WTC11 (cell line): ENCODE measurements around the gene UBALD1. TPM values are rescaled to one million over a fixed set of nuclear protein-coding genes. Genes with fewer than 3 reads are reported as not detected.

Experiments
- ARID4B ChIP-seq: sonication (generic); formaldehyde crosslinking; IDR thresholded peaks from 2 replicates; pipeline ENCODE4 v1.8.0; 2023; ENCODE audit warnings: missing genetic modification reagents, mild to moderate bottlenecking, borderline replicate concordance
- ATF3 ChIP-seq: sonication (generic); formaldehyde crosslinking; conservative IDR thresholded peaks from 2 replicates; pipeline ENCODE4 v1.8.1; 2022; ENCODE audit warnings: mild to moderate bottlenecking, missing genetic modification reagents
- EMX1 ChIP-seq: fragments of 250-450 bp; sonication (Bioruptor Pico); IDR thresholded peaks from 2 replicates; pipeline ENCODE4 v1.8.0; 2021; ENCODE audit warnings: mild to moderate bottlenecking
- ERG ChIP-seq: fragments of 250-450 bp; sonication (Bioruptor Pico); IDR thresholded peaks from 2 replicates; pipeline ENCODE4 v1.8.0; 2021; ENCODE audit warnings: mild to moderate bottlenecking
- FOXJ3 ChIP-seq: sonication (generic); formaldehyde crosslinking; IDR thresholded peaks from 2 replicates; pipeline ENCODE4 v1.9.0; 2021; ENCODE audit warnings: missing genetic modification reagents, mild to moderate bottlenecking, borderline replicate concordance
- FOXK1 ChIP-seq: sonication (generic); formaldehyde crosslinking; IDR thresholded peaks from 2 replicates; pipeline ENCODE4 v1.8.0; 2022; ENCODE audit warnings: mild to moderate bottlenecking, moderate library complexity, missing genetic modification reagents
- GABPB1 ChIP-seq: sonication (generic); formaldehyde crosslinking; IDR thresholded peaks from 2 replicates; pipeline ENCODE4 v1.8.1; 2023; ENCODE audit warnings: mild to moderate bottlenecking, missing genetic modification reagents
- GTF2I ChIP-seq: fragments of 250-450 bp; sonication (Bioruptor Pico); conservative IDR thresholded peaks from 2 replicates; pipeline ENCODE4 v1.4.0; 2021; ENCODE audit warnings: mild to moderate bottlenecking
- HMGXB4 ChIP-seq: sonication (generic); formaldehyde crosslinking; IDR thresholded peaks from 2 replicates; pipeline ENCODE4 v1.8.1; 2023; ENCODE audit warnings: mild to moderate bottlenecking, moderate library complexity, missing genetic modification reagents
- MYBL2 ChIP-seq: sonication (generic); formaldehyde crosslinking; IDR thresholded peaks from 2 replicates; pipeline ENCODE4 v1.8.1; 2023; ENCODE audit warnings: mild to moderate bottlenecking, moderate library complexity, missing genetic modification reagents
- NR2C2 ChIP-seq: sonication (generic); formaldehyde crosslinking; IDR thresholded peaks from 2 replicates; pipeline ENCODE4 v1.8.0; 2022; ENCODE audit warnings: mild to moderate bottlenecking, missing genetic modification reagents
- RELA ChIP-seq: sonication (generic); formaldehyde crosslinking; IDR thresholded peaks from 2 replicates; pipeline ENCODE4 v1.8.1; 2022; ENCODE audit warnings: missing genetic modification reagents, mild to moderate bottlenecking, borderline replicate concordance
- SMAD3 ChIP-seq: sonication (generic); formaldehyde crosslinking; IDR thresholded peaks from 2 replicates; pipeline ENCODE4 v1.8.0; 2022; ENCODE audit warnings: missing genetic modification reagents, mild to moderate bottlenecking, borderline replicate concordance
- STAT6 ChIP-seq: sonication (generic); formaldehyde crosslinking; conservative IDR thresholded peaks from 2 replicates; pipeline ENCODE4 v1.8.1; 2023; ENCODE audit warnings: mild to moderate bottlenecking, low read depth, missing genetic modification reagents, moderate library complexity
- TEAD1 ChIP-seq: sonication (generic); formaldehyde crosslinking; IDR thresholded peaks from 2 replicates; pipeline ENCODE4 v1.8.0; 2022; ENCODE audit warnings: mild to moderate bottlenecking, missing genetic modification reagents
- ZNF219 ChIP-seq: sonication (generic); formaldehyde crosslinking; IDR thresholded peaks from 2 replicates; pipeline ENCODE4 v1.8.0; 2023; ENCODE audit warnings: missing genetic modification reagents, mild to moderate bottlenecking, borderline replicate concordance
- ZNF232 ChIP-seq: sonication (generic); formaldehyde crosslinking; IDR thresholded peaks from 2 replicates; pipeline ENCODE4 v1.8.0; 2022; ENCODE audit warnings: mild to moderate bottlenecking, missing genetic modification reagents
- ZNF263 ChIP-seq: sonication (generic); formaldehyde crosslinking; IDR thresholded peaks from 2 replicates; pipeline ENCODE4 v1.8.1; 2022; ENCODE audit warnings: low read depth, mild to moderate bottlenecking, moderate library complexity, missing genetic modification reagents
- ZNF396 ChIP-seq: fragments of 250-450 bp; sonication (Bioruptor Pico); IDR thresholded peaks from 2 replicates; pipeline ENCODE4 v1.8.0; 2021; ENCODE audit warnings: mild to moderate bottlenecking, moderate library complexity, borderline replicate concordance
- ZNF532 ChIP-seq: fragments of 250-450 bp; sonication (Bioruptor Pico); IDR thresholded peaks from 2 replicates; pipeline ENCODE4 v1.9.0; 2021; ENCODE audit warnings: mild to moderate bottlenecking, borderline replicate concordance
- total RNA-seq: library from RNA; stranded (reverse); gene quantifications from 3 replicates; pipeline ENCODE4 v1.2.3, GENCODE V29; 2021
- TF ChIP-seq, protein P1 (sequence below): sonication (generic); formaldehyde crosslinking; IDR thresholded peaks from 2 replicates; pipeline ENCODE4 v1.8.1; 2022; ENCODE audit warnings: low read depth, missing genetic modification reagents, borderline replicate concordance

The UBALD1 gene
- total RNA-seq, 1 experiment from 2014 or later, result 56.8 TPM

GRCh38 chr16:4613636-4614570 lies 785 bp downstream of the UBALD1 start (continued):
- TF ChIP-seq ERG (CRISPR knock-in tag) (peak; percentile 60; the same call in 1 of the 2 replicates), SMAD3 (no peak), EMX1 (CRISPR knock-in tag) (no peak), ATF3 (CRISPR knock-in tag) (no peak), GABPB1 (CRISPR knock-in tag) (no peak), RELA (CRISPR knock-in tag) (peak; percentile 53; the same call in 1 of the 2 replicates), ZNF263 (CRISPR knock-in tag) (no peak), ARID4B (CRISPR knock-in tag) (no peak), TEAD1 (CRISPR knock-in tag) (no peak), ZNF219 (CRISPR knock-in tag) (no peak), STAT6 (CRISPR knock-in tag) (no peak), ZNF232 (CRISPR knock-in tag) (no peak), GTF2I (CRISPR knock-in tag) (no peak), ZNF532 (no peak), MYBL2 (CRISPR knock-in tag) (no peak), HMGXB4 (CRISPR knock-in tag) (0 out of 2 replicates have a peak, but pooled peaks have one; percentile 64), ZNF396 (no peak), FOXJ3 (CRISPR knock-in tag) (no peak), FOXK1 (peak; percentile 90), NR2C2 (no peak)
- TF ChIP-seq, protein P1, sequence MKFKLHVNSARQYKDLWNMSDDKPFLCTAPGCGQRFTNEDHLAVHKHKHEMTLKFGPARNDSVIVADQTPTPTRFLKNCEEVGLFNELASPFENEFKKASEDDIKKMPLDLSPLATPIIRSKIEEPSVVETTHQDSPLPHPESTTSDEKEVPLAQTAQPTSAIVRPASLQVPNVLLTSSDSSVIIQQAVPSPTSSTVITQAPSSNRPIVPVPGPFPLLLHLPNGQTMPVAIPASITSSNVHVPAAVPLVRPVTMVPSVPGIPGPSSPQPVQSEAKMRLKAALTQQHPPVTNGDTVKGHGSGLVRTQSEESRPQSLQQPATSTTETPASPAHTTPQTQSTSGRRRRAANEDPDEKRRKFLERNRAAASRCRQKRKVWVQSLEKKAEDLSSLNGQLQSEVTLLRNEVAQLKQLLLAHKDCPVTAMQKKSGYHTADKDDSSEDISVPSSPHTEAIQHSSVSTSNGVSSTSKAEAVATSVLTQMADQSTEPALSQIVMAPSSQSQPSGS, result no peak
